Mesothelial cell of epicardium (in vitro differentiated cells): ENCODE results near the gene METTL18. TPM values are rescaled to one million over a fixed set of nuclear protein-coding genes. Genes with fewer than 3 reads are reported as not detected.

ENCODE experiments used
- DNase-seq, 2 experiments: peaks; one replicate each; pipeline ENCODE4 v3.0.0; 2021; ENCODE audit warnings: low spot score in 2 of 2; ENCODE audit not compliant: unreplicated experiment in 2 of 2
- H3K27ac Mint-ChIP-seq: 2 replicates; pipeline ENCODE4 v1.8.0; 2021; ENCODE audit warnings: mixed read lengths
- H3K27me3 Mint-ChIP-seq: 2 replicates; pipeline ENCODE4 v1.8.0; 2021; ENCODE audit warnings: low read depth, mixed read lengths
- H3K36me3 Mint-ChIP-seq: 2 replicates; pipeline ENCODE4 v1.8.0; 2021; ENCODE audit warnings: mixed read lengths
- H3K4me1 Mint-ChIP-seq: 2 replicates; pipeline ENCODE4 v1.8.0; 2021; ENCODE audit warnings: mixed read lengths
- H3K4me3 Mint-ChIP-seq: 2 replicates; pipeline ENCODE4 v1.8.0; 2021; ENCODE audit warnings: mild to moderate bottlenecking, moderate library complexity, mixed read lengths
- H3K9me3 Mint-ChIP-seq: 2 replicates; pipeline ENCODE4 v1.8.0; 2021; ENCODE audit warnings: mixed read lengths
- total RNA-seq: library from RNA; stranded (reverse); gene quantifications from 3 replicates; pipeline ENCODE4 v1.2.1, GENCODE V29; 2021
- TF ChIP-seq, protein P1 (sequence below): fragments of 200-600 bp; sonication (generic); IDR thresholded peaks from one replicate; pipeline ENCODE4 v1.5.0; 2021; ENCODE audit warnings: antibody characterized with exemption; ENCODE audit not compliant: unreplicated experiment

The METTL18 gene
- total RNA-seq, 1 donor from 2014 or later: 10.6 TPM

DNA sequence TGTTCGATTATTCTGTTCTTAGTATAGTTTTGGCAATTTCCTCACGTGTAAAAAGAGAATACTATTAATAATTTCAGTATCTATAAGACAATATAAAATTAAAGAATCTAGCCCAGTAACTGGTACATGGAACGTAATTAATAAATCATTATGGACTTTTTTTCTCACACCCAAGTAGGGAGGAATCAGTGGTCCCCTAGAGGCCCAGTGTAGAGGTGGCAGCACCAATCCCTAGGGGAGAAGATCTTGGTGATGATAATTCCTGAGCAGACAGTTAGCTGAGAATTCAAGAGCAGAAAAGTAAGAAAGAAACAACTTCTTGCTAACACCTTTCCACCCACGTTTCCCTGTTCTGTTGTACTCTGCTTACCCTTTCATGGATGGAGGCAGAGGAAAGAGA, 41.2 kb downstream of the METTL18 start:
- Mint-ChIP-seq H3K4me1 (peaks cover 24% of the 10 kb centered on the region), H3K36me3 (no peaks in the 10 kb centered on the region), H3K9me3 (no peaks in the 10 kb centered on the region), H3K27ac (no peak overlapping the region), H3K4me3 (no peak overlapping the region), H3K27me3 (no peaks in the 10 kb centered on the region)
- DNase-seq: no peak
- TF ChIP-seq, protein P1, sequence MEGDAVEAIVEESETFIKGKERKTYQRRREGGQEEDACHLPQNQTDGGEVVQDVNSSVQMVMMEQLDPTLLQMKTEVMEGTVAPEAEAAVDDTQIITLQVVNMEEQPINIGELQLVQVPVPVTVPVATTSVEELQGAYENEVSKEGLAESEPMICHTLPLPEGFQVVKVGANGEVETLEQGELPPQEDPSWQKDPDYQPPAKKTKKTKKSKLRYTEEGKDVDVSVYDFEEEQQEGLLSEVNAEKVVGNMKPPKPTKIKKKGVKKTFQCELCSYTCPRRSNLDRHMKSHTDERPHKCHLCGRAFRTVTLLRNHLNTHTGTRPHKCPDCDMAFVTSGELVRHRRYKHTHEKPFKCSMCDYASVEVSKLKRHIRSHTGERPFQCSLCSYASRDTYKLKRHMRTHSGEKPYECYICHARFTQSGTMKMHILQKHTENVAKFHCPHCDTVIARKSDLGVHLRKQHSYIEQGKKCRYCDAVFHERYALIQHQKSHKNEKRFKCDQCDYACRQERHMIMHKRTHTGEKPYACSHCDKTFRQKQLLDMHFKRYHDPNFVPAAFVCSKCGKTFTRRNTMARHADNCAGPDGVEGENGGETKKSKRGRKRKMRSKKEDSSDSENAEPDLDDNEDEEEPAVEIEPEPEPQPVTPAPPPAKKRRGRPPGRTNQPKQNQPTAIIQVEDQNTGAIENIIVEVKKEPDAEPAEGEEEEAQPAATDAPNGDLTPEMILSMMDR: no peak

DNA sequence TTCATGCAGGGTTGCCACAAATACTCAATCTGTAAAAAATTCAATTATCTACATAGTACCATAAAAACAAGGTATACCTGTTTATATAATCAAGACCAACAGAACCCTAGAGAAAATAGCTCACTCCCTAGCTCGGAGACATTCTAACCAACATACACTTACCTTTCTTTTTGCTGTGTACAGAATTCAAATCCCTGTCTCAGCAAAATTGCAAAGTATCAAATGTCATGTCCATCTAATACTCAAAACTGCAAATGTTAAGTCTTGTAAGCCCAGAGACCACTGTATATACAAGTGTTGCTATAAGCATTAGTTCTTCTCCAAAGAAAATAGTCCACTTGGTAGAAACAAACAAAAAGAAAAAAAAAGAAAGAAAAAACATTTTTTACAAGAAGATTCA, 44.7 kb downstream of the METTL18 start:
- Mint-ChIP-seq H3K36me3 (no peaks in the 10 kb centered on the region), H3K27ac (no peak overlapping the region)

DNA sequence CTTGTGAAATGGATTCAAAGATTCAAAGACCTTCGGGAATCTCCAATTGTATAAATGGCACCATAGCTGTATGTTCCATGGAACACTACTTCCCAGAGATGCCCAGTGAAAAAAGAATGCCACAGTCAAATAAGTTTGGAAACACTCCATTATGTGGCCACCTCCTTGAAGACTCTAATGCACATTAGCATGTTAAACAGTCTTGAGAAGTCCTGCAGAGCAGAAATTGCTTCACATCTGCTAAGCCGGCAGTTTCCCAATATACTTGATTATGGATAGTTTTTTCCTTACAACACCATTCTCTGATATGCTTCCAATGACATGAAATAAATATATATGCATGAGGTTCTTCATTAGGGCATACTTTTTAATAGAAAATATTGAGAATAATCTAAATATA, 48.2 kb downstream of the METTL18 start:
- no peak for DNase-seq
- no peaks in the 10 kb centered on the region for H3K27me3 Mint-ChIP-seq
- H3K4me1 Mint-ChIP-seq: peaks cover 53% of the 10 kb centered on the region
- H3K27ac Mint-ChIP-seq: peak overlapping the region; percentile 84
- H3K36me3 Mint-ChIP-seq: peaks cover 7% of the 10 kb centered on the region
- TF ChIP-seq, protein P1: no peak
- peaks cover 12% of the 10 kb centered on the region for H3K9me3 Mint-ChIP-seq
- H3K4me3 Mint-ChIP-seq: no peak overlapping the region

More for the DNA sequence above, 44.7 kb downstream of the METTL18 start:
- Mint-ChIP-seq H3K27me3 (no peaks in the 10 kb centered on the region), H3K4me3 (no peak overlapping the region), H3K9me3 (no peaks in the 10 kb centered on the region), H3K4me1 (peaks cover 41% of the 10 kb centered on the region)
- no peak for DNase-seq
- TF ChIP-seq, protein P1: no peak

DNA sequence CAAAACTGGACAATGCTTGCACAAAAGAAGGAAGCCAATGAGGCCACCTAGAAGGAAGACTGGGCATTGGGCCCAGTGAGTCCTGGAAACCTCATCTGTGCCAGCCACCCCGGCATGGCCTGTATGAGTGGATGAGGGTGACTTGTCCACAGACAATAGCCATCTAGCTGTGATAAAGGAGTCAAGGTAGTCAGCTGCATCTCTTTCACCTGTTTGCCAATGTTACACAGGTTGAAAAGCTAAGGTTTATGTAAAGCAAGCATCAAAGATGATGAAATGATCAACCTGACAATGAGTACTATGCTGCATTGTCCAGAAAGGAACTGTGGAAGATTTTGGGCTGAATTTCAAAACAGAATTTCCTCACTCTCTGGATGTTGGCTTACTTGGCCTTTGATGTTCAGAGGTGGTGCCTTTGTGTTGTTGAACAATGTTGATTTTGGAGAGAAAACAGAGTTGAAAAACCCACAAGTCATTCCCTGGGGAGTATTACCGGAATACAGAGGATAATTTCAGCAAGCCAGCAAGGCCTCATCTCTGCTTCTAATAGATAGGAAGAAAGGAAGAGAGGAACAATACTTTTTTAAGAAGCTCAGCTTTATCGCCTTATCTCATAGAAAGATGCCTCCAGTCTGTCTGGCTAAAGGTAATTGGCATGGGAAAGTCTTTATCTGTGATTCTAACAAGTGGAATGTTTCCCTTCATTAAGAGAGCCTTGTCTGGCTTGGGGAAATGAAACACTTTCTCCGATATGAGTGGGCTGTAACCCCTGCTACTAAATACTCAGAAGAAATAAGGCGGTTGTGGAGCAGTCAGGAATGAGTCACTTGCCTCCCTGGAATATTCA, 49.5 kb downstream of the METTL18 start:
- peaks cover 59% of the 10 kb centered on the region for H3K4me1 Mint-ChIP-seq
- peaks cover 7% of the 10 kb centered on the region for H3K36me3 Mint-ChIP-seq
- peaks cover 12% of the 10 kb centered on the region for H3K9me3 Mint-ChIP-seq
- H3K27me3 Mint-ChIP-seq: no peaks in the 10 kb centered on the region
- H3K27ac Mint-ChIP-seq: peak overlapping the region; percentile 84
- TF ChIP-seq, protein P1: no peak
- no peak overlapping the region for H3K4me3 Mint-ChIP-seq
- no peak for DNase-seq

Other genes with a start within 250 kb of the METTL18 start
- gene F5, start 208.4 kb downstream of the METTL18 start, total RNA-seq: 32.2 to 43.5 TPM (median 38.6 TPM) in 3 replicates
- 0.49 to 0.65 TPM (median 0.61 TPM) in 3 replicates for gene SELP, start 164.8 kb downstream of the METTL18 start, total RNA-seq
- 1.4 to 2.5 TPM (median 2.4 TPM) in 3 replicates for gene SELL, start 83.3 kb downstream of the METTL18 start, total RNA-seq
- 1.3 to 2.4 TPM (median 1.9 TPM) in 3 replicates for gene SELE, start 60.8 kb downstream of the METTL18 start, total RNA-seq
- gene SCYL3, start 99.0 kb upstream of the METTL18 start, total RNA-seq: 10.2 to 11.8 TPM (median 10.8 TPM) in 3 replicates